Measurements from ENCODE around the gene PROSER2.

DNA sequence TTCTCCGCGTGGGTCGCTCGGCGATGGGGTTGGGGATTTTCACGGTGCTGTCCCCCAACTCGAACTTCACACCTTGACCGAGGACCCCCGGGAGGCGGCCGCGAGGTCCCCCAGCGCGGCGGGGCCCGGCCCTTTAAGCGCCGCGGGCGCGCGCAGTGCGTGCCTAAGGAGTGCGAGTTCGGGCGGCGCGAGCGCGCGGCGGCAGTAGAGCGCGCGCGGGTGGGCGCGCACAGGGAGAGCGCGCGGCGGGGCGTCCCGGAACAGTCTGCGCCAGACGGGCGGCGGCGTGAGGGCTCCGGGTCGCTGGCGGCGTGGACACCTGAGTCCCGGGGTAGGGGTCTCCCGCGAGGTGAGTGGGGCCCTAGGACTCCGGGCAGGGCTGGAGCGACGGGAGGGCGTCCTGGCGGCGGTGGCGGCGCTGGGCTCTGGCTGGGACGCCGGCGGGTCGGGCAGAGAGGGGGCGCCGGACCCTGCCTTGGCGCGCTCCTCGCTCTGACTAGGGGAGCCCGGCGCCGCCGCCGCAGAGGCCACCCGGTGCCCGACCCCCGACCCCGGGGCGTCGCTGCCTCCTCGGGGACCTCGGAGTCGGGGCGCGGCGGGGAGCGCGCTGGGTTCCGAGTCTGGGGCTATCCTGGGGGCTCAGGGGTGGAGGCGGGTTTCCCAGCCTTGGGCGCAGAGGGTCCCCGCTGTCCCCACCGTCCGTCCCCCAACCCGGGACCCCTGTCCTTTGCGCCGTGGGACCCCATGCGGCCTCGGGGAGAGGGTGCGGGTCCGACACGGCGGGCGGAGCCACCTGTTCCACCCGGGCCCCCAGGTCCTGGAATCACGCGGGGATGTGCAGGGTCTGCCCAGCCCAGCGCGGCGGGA is at the start of gene PROSER2:
- TF ChIP-seq, protein P1, sequence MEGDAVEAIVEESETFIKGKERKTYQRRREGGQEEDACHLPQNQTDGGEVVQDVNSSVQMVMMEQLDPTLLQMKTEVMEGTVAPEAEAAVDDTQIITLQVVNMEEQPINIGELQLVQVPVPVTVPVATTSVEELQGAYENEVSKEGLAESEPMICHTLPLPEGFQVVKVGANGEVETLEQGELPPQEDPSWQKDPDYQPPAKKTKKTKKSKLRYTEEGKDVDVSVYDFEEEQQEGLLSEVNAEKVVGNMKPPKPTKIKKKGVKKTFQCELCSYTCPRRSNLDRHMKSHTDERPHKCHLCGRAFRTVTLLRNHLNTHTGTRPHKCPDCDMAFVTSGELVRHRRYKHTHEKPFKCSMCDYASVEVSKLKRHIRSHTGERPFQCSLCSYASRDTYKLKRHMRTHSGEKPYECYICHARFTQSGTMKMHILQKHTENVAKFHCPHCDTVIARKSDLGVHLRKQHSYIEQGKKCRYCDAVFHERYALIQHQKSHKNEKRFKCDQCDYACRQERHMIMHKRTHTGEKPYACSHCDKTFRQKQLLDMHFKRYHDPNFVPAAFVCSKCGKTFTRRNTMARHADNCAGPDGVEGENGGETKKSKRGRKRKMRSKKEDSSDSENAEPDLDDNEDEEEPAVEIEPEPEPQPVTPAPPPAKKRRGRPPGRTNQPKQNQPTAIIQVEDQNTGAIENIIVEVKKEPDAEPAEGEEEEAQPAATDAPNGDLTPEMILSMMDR (IDR thresholded peaks at IDR 0.05): 0 out of 2 replicates have a peak, but pooled peaks have one; percentile 15
- TF ChIP-seq TCF7L2 (IDR thresholded peaks at IDR 0.05; ENCODE audit: low read depth, low read length) (no peak), POLR2AphosphoS5 (IDR thresholded peaks at IDR 0.05; ENCODE audit: low read depth, low read length) (no peak)

Data from Panc1 (cell line).